IMR-90 (cell line): ENCODE results near the gene ARPC5. TPM values are rescaled to one million over a fixed set of nuclear protein-coding genes. Genes with fewer than 3 reads are reported as not detected.
A peak's percentile ranks its signal among the peaks of the same experiment; 100 is the strongest.

ENCODE experiments used
- ATAC-seq: fragments of 200-7000 bp; cut with Tn5 transposase; 2 replicates; pipeline ENCODE4 v1.9.1; 2020; ENCODE audit warnings: low read depth, mild to moderate bottlenecking, moderate library complexity
- BruUV-seq: library from RNA; stranded (reverse); fragments of 400-500 nt; replicated peaks from 2 replicates; lab custom pipeline; 2021; lab: Mats Ljungman, UMichigan
- CTCF ChIA-PET: fragments of 300-600 bp; formaldehyde crosslinking; extraction: SDS; loops from one replicate; lab custom pipeline; 2021; ENCODE audit warnings: antibody characterized with exemption; lab: Yijun Ruan, JAX
- POLR2A ChIA-PET: fragments of 300-600 bp; sonication (Branson Sonifier 250); formaldehyde crosslinking; loops from one replicate; lab custom pipeline; 2022; ENCODE audit warnings: antibody characterized with exemption; ENCODE audit not compliant: unreplicated experiment; lab: Charles Lee
- DNase-seq: peaks from one replicate; pipeline ENCODE4 v3.0.0; 2013
- H2AFZ ChIP-seq: replicated peaks from 2 replicates; pipeline ENCODE3; 2013; ENCODE audit warnings: low read length, mild to moderate bottlenecking; ENCODE audit not compliant: poor library complexity
- H2AK5ac ChIP-seq: 2 replicates; pipeline ENCODE4 v1.6.1; 2013; ENCODE audit warnings: low read depth, low read length, inconsistent platforms
- H2AK9ac ChIP-seq: replicated peaks from 2 replicates; pipeline ENCODE3; 2013; ENCODE audit warnings: mild to moderate bottlenecking, low read depth, low read length, moderate library complexity; ENCODE audit not compliant: poor library complexity
- H2BK120ac ChIP-seq: 2 replicates; pipeline ENCODE4 v1.6.1; 2013; ENCODE audit warnings: low read depth, low read length, inconsistent platforms
- H2BK15ac ChIP-seq: 3 replicates; pipeline ENCODE4 v1.6.1; 2013; ENCODE audit warnings: low read depth, low read length, inconsistent platforms
- H2BK20ac ChIP-seq: 2 replicates; pipeline ENCODE4 v1.6.1; 2013; ENCODE audit warnings: low read depth, mild to moderate bottlenecking, inconsistent platforms, low read length, moderate library complexity
- H2BK5ac ChIP-seq: 2 replicates; pipeline ENCODE4 v1.6.1; 2013; ENCODE audit warnings: mild to moderate bottlenecking, low read depth, low read length, inconsistent platforms; ENCODE audit not compliant: poor library complexity, severe bottlenecking
- H3K14ac ChIP-seq: replicated peaks from 2 replicates; pipeline ENCODE4 v1.6.1; 2013; ENCODE audit warnings: low read depth, low read length, inconsistent platforms
- H3K18ac ChIP-seq: 2 replicates; pipeline ENCODE4 v1.6.1; 2013; ENCODE audit warnings: low read depth, low read length, control low read depth
- H3K23ac ChIP-seq: 2 replicates; pipeline ENCODE4 v1.6.1; 2013; ENCODE audit warnings: low read depth, low read length, inconsistent platforms
- H3K27ac ChIP-seq: 2 replicates; pipeline ENCODE4 v1.5.1; 2013; ENCODE audit warnings: mild to moderate bottlenecking, control low read depth, low read length; ENCODE audit not compliant: insufficient read depth
- H3K27me3 ChIP-seq: 2 replicates; pipeline ENCODE4 v1.6.1; 2013; ENCODE audit warnings: low read length; ENCODE audit not compliant: control insufficient read depth, insufficient read depth
- H3K36me3 ChIP-seq: 2 replicates; pipeline ENCODE4 v1.6.1; 2013; ENCODE audit warnings: low read length, mixed read lengths; ENCODE audit not compliant: control insufficient read depth, insufficient read depth
- H3K4ac ChIP-seq: 2 replicates; pipeline ENCODE4 v1.6.1; 2013; ENCODE audit warnings: low read depth, low read length, inconsistent platforms
- H3K4me1 ChIP-seq: 2 replicates; pipeline ENCODE4 v1.6.1; 2013; ENCODE audit warnings: low read length, mixed read lengths; ENCODE audit not compliant: control insufficient read depth, insufficient read depth
- H3K4me2 ChIP-seq: 2 replicates; pipeline ENCODE4 v1.6.1; 2013; ENCODE audit warnings: low read depth, mild to moderate bottlenecking, control low read depth, low read length, moderate library complexity
- H3K4me3 ChIP-seq: 2 replicates; pipeline ENCODE4 v1.5.1; 2013; ENCODE audit warnings: low read depth, mild to moderate bottlenecking, control low read depth, low read length, moderate library complexity; ENCODE audit not compliant: insufficient read depth
- H3K56ac ChIP-seq: 2 replicates; pipeline ENCODE4 v1.6.1; 2013; ENCODE audit warnings: low read length, inconsistent platforms; ENCODE audit not compliant: insufficient read depth; ENCODE audit errors: extremely low read depth
- H3K79me1 ChIP-seq, 2 experiments: 2 replicates each; pipeline ENCODE4 v1.6.1; 2013; ENCODE audit warnings: low read length in 2 of 2, inconsistent platforms in 1 of 2, low read depth in 1 of 2
- H3K9ac ChIP-seq: 2 replicates; pipeline ENCODE4 v1.6.1; 2013; ENCODE audit warnings: low read depth, low read length, control low read depth
- H3K9me1 ChIP-seq: 2 replicates; pipeline ENCODE4 v1.6.1; 2013; ENCODE audit warnings: low read length, inconsistent platforms; ENCODE audit not compliant: insufficient read depth
- H3K9me3 ChIP-seq: 2 replicates; pipeline ENCODE4 v1.6.1; 2013; ENCODE audit warnings: low read length; ENCODE audit not compliant: control insufficient read depth, insufficient read depth
- H4K20me1 ChIP-seq: 2 replicates; pipeline ENCODE4 v1.6.1; 2013; ENCODE audit warnings: low read length, inconsistent platforms; ENCODE audit not compliant: insufficient read depth
- H4K5ac ChIP-seq: 2 replicates; pipeline ENCODE4 v1.6.1; 2013; ENCODE audit warnings: mild to moderate bottlenecking, low read depth, low read length, control low read depth
- H4K8ac ChIP-seq, 2 experiments: 2 replicates each; pipeline ENCODE4 v1.6.1; 2013; ENCODE audit warnings: low read depth in 2 of 2, low read length in 2 of 2, control low read depth in 1 of 2, inconsistent platforms in 1 of 2
- H4K91ac ChIP-seq: 2 replicates; pipeline ENCODE4 v1.6.1; 2013; ENCODE audit warnings: low read depth, low read length, inconsistent platforms; ENCODE audit not compliant: insufficient read depth
- MAFK ChIP-seq: IDR thresholded peaks from 2 replicates; pipeline ENCODE4 v1.6.1; 2012; ENCODE audit warnings: low read depth, low read length, improper control_type of control experiment
- MAZ ChIP-seq: IDR thresholded peaks from 2 replicates; pipeline ENCODE4 v1.6.1; 2012; ENCODE audit warnings: low read depth, mild to moderate bottlenecking, low read length, improper control_type of control experiment, moderate library complexity, borderline replicate concordance
- RFX5 ChIP-seq: IDR thresholded peaks from 2 replicates; pipeline ENCODE4 v1.8.0; 2012; ENCODE audit warnings: low read depth, mild to moderate bottlenecking, low read length, moderate library complexity
- WGBS, 2 experiments: methylation state at CpG; one replicate each; pipeline versions ENCODE4 v1.1.5 to v1.1.7; 2013; ENCODE audit warnings: missing lambda C conversion rate in 2 of 2; ENCODE audit not compliant: insufficient read length in 1 of 2; ENCODE audit errors: extremely low coverage in 2 of 2; 5-methylcytosine and 5-hydroxymethylcytosine counted together
- dilution Hi-C: fragments of 300-500 bp; cut with HindIII; formaldehyde crosslinking; loops from one replicate; pipeline ENCODE4 v1.14.3; 2018; ENCODE audit warnings: low sequenced_read_pairs; ENCODE audit not compliant: unreplicated experiment
- in situ Hi-C: fragments of 300-500 bp; cut with MboI; formaldehyde crosslinking; loops from 3 replicates; pipeline ENCODE4 v1.14.3; 2019; ENCODE audit warnings: low sequenced_read_pairs, inconsistent platforms, mixed read lengths
- intact Hi-C: fragments of 100-400 bp; cut with micrococcal nuclease; formaldehyde crosslinking; loops from 2 replicates; pipeline ENCODE4 v1.10.0; 2022
- polyA plus RNA-seq, 3 experiments: library from polyadenylated mRNA; depleted of rRNA; stranded (reverse); fragments of >200 nt; gene quantifications; 2 replicates each; pipeline ENCODE4 v1.2.3, GENCODE V29; 2012; ENCODE audit warnings: low replicate concordance in 1 of 3
- total RNA-seq: library from RNA; depleted of rRNA; stranded (reverse); fragments of >200 nt; gene quantifications from 2 replicates; pipeline ENCODE4 v1.2.3, GENCODE V29; 2012

ARPC5 gene
- total and polyA plus RNA-seq, 2 of the 4 experiments (the other 2 are of a cell fraction): 132 to 212 TPM

DNA sequence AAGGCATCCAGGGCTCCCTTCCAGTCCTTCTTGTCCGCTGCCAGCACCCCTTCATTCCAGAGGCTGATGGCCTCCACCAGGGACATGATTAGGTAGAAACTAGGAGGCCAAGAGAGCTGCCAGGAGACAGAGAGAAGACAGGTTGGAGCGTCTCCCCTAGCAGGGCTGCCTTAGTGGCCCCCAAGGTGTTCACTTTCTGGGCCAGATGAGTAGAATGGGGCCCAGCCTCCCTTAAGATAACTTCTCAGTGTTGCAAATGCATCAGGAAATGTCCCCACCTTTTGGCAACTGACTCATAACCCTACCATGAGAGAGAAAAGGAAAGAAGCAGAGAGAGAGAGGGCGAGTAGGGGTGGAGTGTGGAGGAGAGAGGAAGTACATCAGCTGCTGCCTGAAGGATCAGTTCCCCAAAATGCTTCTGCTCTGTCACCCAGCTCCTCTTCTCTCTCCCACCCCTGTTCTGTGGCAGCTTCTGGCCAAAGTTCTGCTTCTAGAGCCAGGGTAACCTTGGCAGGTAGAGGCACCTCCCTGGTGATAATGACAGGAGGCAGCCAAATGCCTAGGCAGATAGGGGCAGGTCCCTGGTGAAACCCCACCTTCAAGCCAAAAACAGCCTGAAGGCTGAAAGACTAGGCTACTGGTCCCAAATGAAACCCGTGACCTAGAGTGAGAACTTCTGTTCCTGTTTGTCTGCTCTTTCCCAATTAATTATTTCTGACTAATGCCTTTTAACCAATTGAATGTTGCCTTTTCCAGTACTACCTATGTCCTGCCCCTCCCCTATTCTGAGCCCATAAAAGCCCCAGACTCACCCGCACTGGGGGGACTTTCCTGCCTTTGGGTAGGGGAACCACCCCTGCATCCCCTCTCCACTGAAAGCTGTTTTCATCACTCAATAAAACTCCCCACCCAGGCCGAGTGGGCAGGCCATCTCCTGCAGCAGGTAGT, 45.1 kb downstream of the ARPC5 start, which contains the start of gene NCF2 (continued):
- TF ChIP-seq MAZ: no peak

DNA sequence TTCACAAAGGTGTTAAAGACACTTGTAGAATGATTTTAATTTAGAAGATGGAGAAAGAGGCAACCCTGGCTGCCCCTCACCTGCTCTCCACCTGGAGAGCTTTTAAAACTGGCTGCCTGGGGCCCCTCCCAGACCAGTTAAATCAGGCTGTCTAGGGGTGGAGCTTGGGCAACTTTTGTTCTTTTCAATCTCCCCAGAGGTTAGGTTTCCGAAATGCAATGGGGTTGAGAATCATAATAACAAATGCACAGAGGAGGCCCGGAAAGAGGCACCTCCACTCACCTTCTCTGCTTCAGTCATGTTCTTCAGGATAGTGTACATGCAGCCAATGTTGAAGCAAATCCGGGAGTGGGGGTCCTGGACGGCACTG, 45.7 kb downstream of the ARPC5 start:
- no peak overlapping the region for H3K27ac ChIP-seq
- H4K20me1 ChIP-seq: no peaks in the 10 kb centered on the region
- no peak overlapping the region for H4K91ac ChIP-seq
- no peaks in the 10 kb centered on the region for H3K9me3 ChIP-seq
- ChIA-PET CTCF (interaction anchor here (1.1 kb wide), 1 partner anchor 20 kb away, joined by 4 read pairs; no protein-coding TSS in a partner anchor), POLR2A (no interaction called here)
- no peak for TF ChIP-seq MAFK
- TF ChIP-seq RFX5: no peak
- intact Hi-C loops: no loop called here
- no peak overlapping the region for H4K5ac ChIP-seq
- no peaks in the 10 kb centered on the region for H3K79me1 ChIP-seq
- H2AK5ac ChIP-seq: no peak overlapping the region
- no peak for DNase-seq
- H3K56ac ChIP-seq: no peak overlapping the region
- H2BK5ac ChIP-seq: no peak overlapping the region
- H3K4me1 ChIP-seq: 0 out of 2 replicates have a peak, but pooled peaks cover 2% of the 10 kb centered on the region
- H3K4me2 ChIP-seq: no peak overlapping the region
- no peak overlapping the region; the same call in 1 of the 2 replicates for H3K4ac ChIP-seq
- no peak overlapping the region for H3K9ac ChIP-seq
- H4K8ac ChIP-seq: no peak overlapping the region
- H2BK20ac ChIP-seq: no peak overlapping the region
- H2AK9ac ChIP-seq: no peak overlapping the region
- peaks cover 3% of the 10 kb centered on the region; the same call in 1 of the 2 replicates for H3K9me1 ChIP-seq
- WGBS, 2 experiments: no CpG with 5 or more reads among the region's 4 CpGs
- no peak overlapping the region for H3K4me3 ChIP-seq
- no peak overlapping the region for H3K18ac ChIP-seq
- peak overlapping the region; percentile 73 for H2AFZ ChIP-seq
- no peak overlapping the region for H2BK120ac ChIP-seq
- no TSS peak for BruUV-seq
- no peaks in the 10 kb centered on the region for H3K36me3 ChIP-seq
- H3K27me3 ChIP-seq: no peaks in the 10 kb centered on the region
- H3K23ac ChIP-seq: no peak overlapping the region
- in situ Hi-C loops: no loop called here
- ATAC-seq: no peak
- dilution Hi-C loops: no loop called here
- no peak overlapping the region for H2BK15ac ChIP-seq
- H3K14ac ChIP-seq: no peak overlapping the region
